IMR-90 (cell line): Measurements from ENCODE around the gene PIGM. TPM values are rescaled to one million over a fixed set of nuclear protein-coding genes. Genes with fewer than 3 reads are reported as not detected.

Experiments
- ATAC-seq: fragments of 200-7000 bp; cut with Tn5 transposase; 2 replicates; pipeline ENCODE4 v1.9.1; 2020; ENCODE audit warnings: low read depth, mild to moderate bottlenecking, moderate library complexity
- BruUV-seq: library from RNA; stranded (reverse); fragments of 400-500 nt; replicated peaks from 2 replicates; lab custom pipeline; 2021; lab: Mats Ljungman, UMichigan
- CTCF ChIA-PET: fragments of 300-600 bp; formaldehyde crosslinking; extraction: SDS; loops from one replicate; lab custom pipeline; 2021; ENCODE audit warnings: antibody characterized with exemption; lab: Yijun Ruan, JAX
- POLR2A ChIA-PET: fragments of 300-600 bp; sonication (Branson Sonifier 250); formaldehyde crosslinking; loops from one replicate; lab custom pipeline; 2022; ENCODE audit warnings: antibody characterized with exemption; ENCODE audit not compliant: unreplicated experiment; lab: Charles Lee
- DNase-seq: peaks from one replicate; pipeline ENCODE4 v3.0.0; 2013
- H2AFZ ChIP-seq: replicated peaks from 2 replicates; pipeline ENCODE3; 2013; ENCODE audit warnings: low read length, mild to moderate bottlenecking; ENCODE audit not compliant: poor library complexity
- H2AK5ac ChIP-seq: 2 replicates; pipeline ENCODE4 v1.6.1; 2013; ENCODE audit warnings: low read depth, low read length, inconsistent platforms
- H2AK9ac ChIP-seq: replicated peaks from 2 replicates; pipeline ENCODE3; 2013; ENCODE audit warnings: mild to moderate bottlenecking, low read depth, low read length, moderate library complexity; ENCODE audit not compliant: poor library complexity
- H2BK120ac ChIP-seq: 2 replicates; pipeline ENCODE4 v1.6.1; 2013; ENCODE audit warnings: low read depth, low read length, inconsistent platforms
- H2BK15ac ChIP-seq: 3 replicates; pipeline ENCODE4 v1.6.1; 2013; ENCODE audit warnings: low read depth, low read length, inconsistent platforms
- H2BK20ac ChIP-seq: 2 replicates; pipeline ENCODE4 v1.6.1; 2013; ENCODE audit warnings: low read depth, mild to moderate bottlenecking, inconsistent platforms, low read length, moderate library complexity
- H2BK5ac ChIP-seq: 2 replicates; pipeline ENCODE4 v1.6.1; 2013; ENCODE audit warnings: mild to moderate bottlenecking, low read depth, low read length, inconsistent platforms; ENCODE audit not compliant: poor library complexity, severe bottlenecking
- H3K14ac ChIP-seq: replicated peaks from 2 replicates; pipeline ENCODE4 v1.6.1; 2013; ENCODE audit warnings: low read depth, low read length, inconsistent platforms
- H3K18ac ChIP-seq: 2 replicates; pipeline ENCODE4 v1.6.1; 2013; ENCODE audit warnings: low read depth, low read length, control low read depth
- H3K23ac ChIP-seq: 2 replicates; pipeline ENCODE4 v1.6.1; 2013; ENCODE audit warnings: low read depth, low read length, inconsistent platforms
- H3K27ac ChIP-seq: 2 replicates; pipeline ENCODE4 v1.5.1; 2013; ENCODE audit warnings: mild to moderate bottlenecking, control low read depth, low read length; ENCODE audit not compliant: insufficient read depth
- H3K27me3 ChIP-seq: 2 replicates; pipeline ENCODE4 v1.6.1; 2013; ENCODE audit warnings: low read length; ENCODE audit not compliant: control insufficient read depth, insufficient read depth
- H3K36me3 ChIP-seq: 2 replicates; pipeline ENCODE4 v1.6.1; 2013; ENCODE audit warnings: low read length, mixed read lengths; ENCODE audit not compliant: control insufficient read depth, insufficient read depth
- H3K4ac ChIP-seq: 2 replicates; pipeline ENCODE4 v1.6.1; 2013; ENCODE audit warnings: low read depth, low read length, inconsistent platforms
- H3K4me1 ChIP-seq: 2 replicates; pipeline ENCODE4 v1.6.1; 2013; ENCODE audit warnings: low read length, mixed read lengths; ENCODE audit not compliant: control insufficient read depth, insufficient read depth
- H3K4me2 ChIP-seq: 2 replicates; pipeline ENCODE4 v1.6.1; 2013; ENCODE audit warnings: low read depth, mild to moderate bottlenecking, control low read depth, low read length, moderate library complexity
- H3K4me3 ChIP-seq: 2 replicates; pipeline ENCODE4 v1.5.1; 2013; ENCODE audit warnings: low read depth, mild to moderate bottlenecking, control low read depth, low read length, moderate library complexity; ENCODE audit not compliant: insufficient read depth
- H3K56ac ChIP-seq: 2 replicates; pipeline ENCODE4 v1.6.1; 2013; ENCODE audit warnings: low read length, inconsistent platforms; ENCODE audit not compliant: insufficient read depth; ENCODE audit errors: extremely low read depth
- H3K79me1 ChIP-seq, 2 experiments: 2 replicates each; pipeline ENCODE4 v1.6.1; 2013; ENCODE audit warnings: low read length in 2 of 2, inconsistent platforms in 1 of 2, low read depth in 1 of 2
- H3K9ac ChIP-seq: 2 replicates; pipeline ENCODE4 v1.6.1; 2013; ENCODE audit warnings: low read depth, low read length, control low read depth
- H3K9me1 ChIP-seq: 2 replicates; pipeline ENCODE4 v1.6.1; 2013; ENCODE audit warnings: low read length, inconsistent platforms; ENCODE audit not compliant: insufficient read depth
- H3K9me3 ChIP-seq: 2 replicates; pipeline ENCODE4 v1.6.1; 2013; ENCODE audit warnings: low read length; ENCODE audit not compliant: control insufficient read depth, insufficient read depth
- H4K20me1 ChIP-seq: 2 replicates; pipeline ENCODE4 v1.6.1; 2013; ENCODE audit warnings: low read length, inconsistent platforms; ENCODE audit not compliant: insufficient read depth
- H4K5ac ChIP-seq: 2 replicates; pipeline ENCODE4 v1.6.1; 2013; ENCODE audit warnings: mild to moderate bottlenecking, low read depth, low read length, control low read depth
- H4K8ac ChIP-seq, 2 experiments: 2 replicates each; pipeline ENCODE4 v1.6.1; 2013; ENCODE audit warnings: low read depth in 2 of 2, low read length in 2 of 2, control low read depth in 1 of 2, inconsistent platforms in 1 of 2
- H4K91ac ChIP-seq: 2 replicates; pipeline ENCODE4 v1.6.1; 2013; ENCODE audit warnings: low read depth, low read length, inconsistent platforms; ENCODE audit not compliant: insufficient read depth
- ELK1 ChIP-seq: fragments of 150-350 bp; IDR thresholded peaks from 2 replicates; pipeline ENCODE4 v1.6.1; 2016; ENCODE audit warnings: low read depth, mild to moderate bottlenecking, low read length, moderate library complexity, borderline replicate concordance
- MAFK ChIP-seq: IDR thresholded peaks from 2 replicates; pipeline ENCODE4 v1.6.1; 2012; ENCODE audit warnings: low read depth, low read length, improper control_type of control experiment
- MAZ ChIP-seq: IDR thresholded peaks from 2 replicates; pipeline ENCODE4 v1.6.1; 2012; ENCODE audit warnings: low read depth, mild to moderate bottlenecking, low read length, improper control_type of control experiment, moderate library complexity, borderline replicate concordance
- RAD21 ChIP-seq: IDR thresholded peaks from 2 replicates; pipeline ENCODE4 v1.6.1; 2012; ENCODE audit warnings: low read length, improper control_type of control experiment
- SMC3 ChIP-seq: fragments of 150-350 bp; IDR thresholded peaks from 2 replicates; pipeline ENCODE4 v1.6.1; 2016; ENCODE audit warnings: low read depth, mild to moderate bottlenecking, antibody characterized with exemption, low read length, moderate library complexity
- WGBS, 2 experiments: methylation state at CpG; one replicate each; pipeline versions ENCODE4 v1.1.5 to v1.1.7; 2013; ENCODE audit warnings: missing lambda C conversion rate in 2 of 2; ENCODE audit not compliant: insufficient read length in 1 of 2; ENCODE audit errors: extremely low coverage in 2 of 2; 5-methylcytosine and 5-hydroxymethylcytosine counted together
- dilution Hi-C: fragments of 300-500 bp; cut with HindIII; formaldehyde crosslinking; loops from one replicate; pipeline ENCODE4 v1.14.3; 2018; ENCODE audit warnings: low sequenced_read_pairs; ENCODE audit not compliant: unreplicated experiment
- in situ Hi-C: fragments of 300-500 bp; cut with MboI; formaldehyde crosslinking; loops from 3 replicates; pipeline ENCODE4 v1.14.3; 2019; ENCODE audit warnings: low sequenced_read_pairs, inconsistent platforms, mixed read lengths
- intact Hi-C: fragments of 100-400 bp; cut with micrococcal nuclease; formaldehyde crosslinking; loops from 2 replicates; pipeline ENCODE4 v1.10.0; 2022
- polyA plus RNA-seq, 3 experiments: library from polyadenylated mRNA; depleted of rRNA; stranded (reverse); fragments of >200 nt; gene quantifications; 2 replicates each; pipeline ENCODE4 v1.2.3, GENCODE V29; 2012; ENCODE audit warnings: low replicate concordance in 1 of 3
- total RNA-seq: library from RNA; depleted of rRNA; stranded (reverse); fragments of >200 nt; gene quantifications from 2 replicates; pipeline ENCODE4 v1.2.3, GENCODE V29; 2012
- TF ChIP-seq, protein P1 (sequence below): conservative IDR thresholded peaks from 2 replicates; pipeline ENCODE4 v1.5.1; 2012; ENCODE audit warnings: mild to moderate bottlenecking, low read depth, low read length, improper control_type of control experiment

Gene PIGM
- total and polyA plus RNA-seq, 2 of the 4 experiments (the other 2 are of a cell fraction) = 2.9 TPM

GRCh38 chr1:160047111-160047991 lies 15.6 kb upstream of the PIGM start (continued):
- TF ChIP-seq MAFK = no peak

GRCh38 chr1:160046494-160047110 lies 14.8 kb upstream of the PIGM start:
- no peaks in the 10 kb centered on the region for H4K20me1 ChIP-seq
- H2BK20ac ChIP-seq = no peak overlapping the region
- H4K5ac ChIP-seq = no peak overlapping the region
- no peaks in the 10 kb centered on the region for H3K9me1 ChIP-seq
- H3K36me3 ChIP-seq = no peaks in the 10 kb centered on the region
- peaks cover 35% of the 10 kb centered on the region for H3K27me3 ChIP-seq
- dilution Hi-C loops = no loop called here
- TF ChIP-seq ELK1 (no peak), MAFK (no peak), SMC3 (peak; percentile 7; the same call in 1 of the 2 replicates), RAD21 (peak; percentile 47), MAZ (0 out of 2 replicates have a peak, but pooled peaks have one; percentile 34)
- TF ChIP-seq, protein P1, sequence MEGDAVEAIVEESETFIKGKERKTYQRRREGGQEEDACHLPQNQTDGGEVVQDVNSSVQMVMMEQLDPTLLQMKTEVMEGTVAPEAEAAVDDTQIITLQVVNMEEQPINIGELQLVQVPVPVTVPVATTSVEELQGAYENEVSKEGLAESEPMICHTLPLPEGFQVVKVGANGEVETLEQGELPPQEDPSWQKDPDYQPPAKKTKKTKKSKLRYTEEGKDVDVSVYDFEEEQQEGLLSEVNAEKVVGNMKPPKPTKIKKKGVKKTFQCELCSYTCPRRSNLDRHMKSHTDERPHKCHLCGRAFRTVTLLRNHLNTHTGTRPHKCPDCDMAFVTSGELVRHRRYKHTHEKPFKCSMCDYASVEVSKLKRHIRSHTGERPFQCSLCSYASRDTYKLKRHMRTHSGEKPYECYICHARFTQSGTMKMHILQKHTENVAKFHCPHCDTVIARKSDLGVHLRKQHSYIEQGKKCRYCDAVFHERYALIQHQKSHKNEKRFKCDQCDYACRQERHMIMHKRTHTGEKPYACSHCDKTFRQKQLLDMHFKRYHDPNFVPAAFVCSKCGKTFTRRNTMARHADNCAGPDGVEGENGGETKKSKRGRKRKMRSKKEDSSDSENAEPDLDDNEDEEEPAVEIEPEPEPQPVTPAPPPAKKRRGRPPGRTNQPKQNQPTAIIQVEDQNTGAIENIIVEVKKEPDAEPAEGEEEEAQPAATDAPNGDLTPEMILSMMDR = peak; percentile 67
- H3K9me3 ChIP-seq = no peaks in the 10 kb centered on the region
- peak overlapping the region; percentile 35 for H2AFZ ChIP-seq
- H2BK15ac ChIP-seq = no peak overlapping the region
- no peak overlapping the region for H4K91ac ChIP-seq
- DNase-seq (peak; percentile 21), ATAC-seq (peak; percentile 86)
- H3K18ac ChIP-seq = no peak overlapping the region
- no peak overlapping the region for H3K9ac ChIP-seq
- no peak overlapping the region for H3K4ac ChIP-seq
- in situ Hi-C loops = no loop called here
- no peak overlapping the region for H2BK5ac ChIP-seq
- H2BK120ac ChIP-seq = no peak overlapping the region
- H3K4me2 ChIP-seq = peak overlapping the region; percentile 63
- no peak overlapping the region for H3K56ac ChIP-seq
- no peak overlapping the region for H2AK5ac ChIP-seq
- no peaks in the 10 kb centered on the region for H3K79me1 ChIP-seq
- POLR2A ChIA-PET = no interaction called here
- no peak overlapping the region for H3K23ac ChIP-seq
- 0% methylated on average over 1 of the region's 11 CpGs; no CpG with 5 or more reads in 1 of the 2 experiments for WGBS, 2 experiments
- H2AK9ac ChIP-seq = no peak overlapping the region
- intact Hi-C loops = loop anchor here (2.0 kb wide), 1 partner anchor 32 kb away; no protein-coding TSS in a partner anchor
- H3K4me1 ChIP-seq = no peaks in the 10 kb centered on the region
- H3K14ac ChIP-seq = no peak overlapping the region
- no peak overlapping the region for H4K8ac ChIP-seq
- no peak overlapping the region for H3K4me3 ChIP-seq
- no peak overlapping the region for H3K27ac ChIP-seq
- CTCF ChIA-PET = interaction anchor here (0.5 to 2.7 kb wide), 13 partner anchors 10 to 331 kb away, joined by 3 to 16 read pairs (median 4); partner anchors contain the start of gene PIGM
- BruUV-seq = no TSS peak
